GM21528 (cell line): Measurements from ENCODE around the gene TSPAN15.

Experiments used
- ATAC-seq: cut with Tn5 transposase; IDR thresholded peaks from one replicate; pipeline ENCODE4 v1.9.1; 2021; ENCODE audit warnings: mild to moderate bottlenecking, moderate library complexity; ENCODE audit not compliant: unreplicated experiment, low FRiP score

TSPAN15 gene

DNA sequence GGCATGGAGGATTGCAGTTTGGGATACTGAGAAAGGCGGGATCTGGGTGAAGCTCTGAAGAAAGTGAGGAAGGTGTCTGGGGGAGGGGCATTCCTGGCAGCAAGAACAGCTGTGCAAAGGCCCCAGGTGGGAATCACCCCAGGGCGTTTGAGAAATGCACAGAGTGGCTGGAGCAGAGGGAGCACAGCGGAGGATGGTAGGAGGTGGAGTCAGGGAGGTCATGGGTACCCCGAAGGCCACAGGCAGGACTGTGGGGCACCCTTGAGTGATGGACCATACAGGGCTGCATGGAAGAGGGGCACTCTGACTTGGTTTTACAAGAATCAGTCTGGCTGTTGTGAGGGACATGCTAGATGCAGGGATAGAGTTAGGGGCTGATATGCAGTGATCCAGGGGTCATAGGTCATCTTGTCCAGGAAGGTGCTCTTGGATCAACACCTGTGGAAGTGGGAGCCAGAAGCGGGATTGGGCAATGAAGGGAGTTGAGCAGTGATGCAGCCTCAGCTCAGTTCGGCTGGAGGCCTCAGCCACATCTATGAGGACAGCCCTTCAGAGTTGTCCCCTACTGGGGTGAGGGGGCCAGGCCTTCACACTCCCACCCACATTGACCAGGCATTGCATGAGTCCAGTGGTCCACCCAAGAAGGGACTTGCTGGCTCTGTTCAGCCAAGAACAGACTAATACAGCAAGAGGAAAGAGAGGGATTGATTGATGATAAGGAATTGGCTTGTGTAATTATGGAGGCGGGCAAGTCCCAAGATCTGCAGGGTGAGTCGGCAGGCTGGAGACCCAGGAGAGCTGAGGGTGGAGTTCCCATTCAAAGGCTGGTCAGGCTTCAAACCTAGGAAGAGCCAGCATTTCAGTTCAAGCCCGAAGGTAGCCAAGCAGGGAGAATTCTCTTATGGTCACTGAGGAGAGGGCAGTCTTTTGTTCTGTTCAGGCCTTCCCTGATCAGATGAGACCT, 48.7 kb downstream of the TSPAN15 start:
- no peak for ATAC-seq

DNA sequence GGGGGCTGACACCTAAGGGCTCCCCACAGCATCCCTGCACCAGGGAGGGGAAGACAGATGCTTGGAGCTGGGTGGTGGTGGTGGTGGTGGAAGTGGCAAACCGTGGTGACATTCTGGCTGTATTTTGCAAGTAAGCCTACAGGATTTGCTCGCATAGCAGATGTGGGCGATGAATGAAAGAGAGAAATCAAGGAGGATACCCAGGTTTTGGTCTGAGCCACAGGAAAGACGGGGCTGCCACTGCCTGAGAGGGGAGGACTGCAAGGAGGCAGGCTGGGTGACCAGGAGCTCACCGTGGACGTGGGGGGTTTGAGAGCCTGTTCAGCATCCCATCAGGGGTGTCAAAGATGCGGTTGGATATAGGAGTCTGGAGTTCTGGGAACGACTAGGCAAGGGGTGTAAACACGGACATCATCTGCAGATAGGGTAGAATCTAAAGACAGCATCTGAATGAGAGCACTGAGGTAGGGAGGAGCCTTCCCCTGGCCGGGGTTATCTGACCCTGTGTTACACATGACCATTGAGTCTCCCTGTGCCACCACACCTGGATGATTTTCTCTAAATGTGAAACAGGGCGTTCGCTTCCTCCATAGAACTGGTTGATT, 49.7 kb downstream of the TSPAN15 start:
- no peak for ATAC-seq

DNA sequence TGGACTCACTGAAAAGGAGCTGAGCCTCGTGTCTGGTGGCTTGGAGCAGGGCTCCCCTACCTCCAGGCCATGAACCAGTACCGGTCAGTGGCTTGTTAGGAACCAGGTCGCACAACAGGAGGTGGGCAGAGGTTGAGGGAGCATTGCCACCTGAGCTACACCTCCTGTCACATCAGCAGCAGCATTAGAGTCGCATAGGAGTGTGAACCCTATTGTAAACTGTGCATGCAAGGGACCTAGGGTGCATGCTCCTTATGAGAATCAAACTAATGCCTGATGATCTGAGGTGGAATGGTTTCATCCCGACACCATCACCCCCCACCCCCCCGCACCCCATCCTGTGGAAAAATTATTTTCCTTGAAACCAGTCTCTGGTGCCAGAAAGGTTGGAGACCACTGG, 50.4 kb downstream of the TSPAN15 start:
- no peak for ATAC-seq

DNA sequence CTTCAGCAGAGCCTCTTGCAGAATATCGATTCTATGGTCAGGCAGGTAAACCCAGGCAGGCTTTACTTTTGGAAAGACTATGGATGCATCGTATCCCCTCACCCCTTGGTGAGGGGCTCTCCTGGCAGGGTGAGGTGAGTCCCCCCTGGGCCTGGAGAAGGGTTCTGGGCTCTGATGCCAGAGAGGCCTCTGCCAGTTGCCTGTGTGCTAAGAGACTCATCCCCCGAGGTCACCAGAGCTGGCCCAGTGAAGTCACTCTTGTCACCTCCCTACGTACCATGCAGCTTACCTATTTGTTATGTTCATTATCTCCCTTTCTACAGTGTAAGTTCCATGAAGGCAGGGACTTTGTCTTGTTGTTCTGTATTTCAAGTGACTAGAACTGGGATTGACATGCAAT, 51.3 kb downstream of the TSPAN15 start:
- ATAC-seq, result no peak

DNA sequence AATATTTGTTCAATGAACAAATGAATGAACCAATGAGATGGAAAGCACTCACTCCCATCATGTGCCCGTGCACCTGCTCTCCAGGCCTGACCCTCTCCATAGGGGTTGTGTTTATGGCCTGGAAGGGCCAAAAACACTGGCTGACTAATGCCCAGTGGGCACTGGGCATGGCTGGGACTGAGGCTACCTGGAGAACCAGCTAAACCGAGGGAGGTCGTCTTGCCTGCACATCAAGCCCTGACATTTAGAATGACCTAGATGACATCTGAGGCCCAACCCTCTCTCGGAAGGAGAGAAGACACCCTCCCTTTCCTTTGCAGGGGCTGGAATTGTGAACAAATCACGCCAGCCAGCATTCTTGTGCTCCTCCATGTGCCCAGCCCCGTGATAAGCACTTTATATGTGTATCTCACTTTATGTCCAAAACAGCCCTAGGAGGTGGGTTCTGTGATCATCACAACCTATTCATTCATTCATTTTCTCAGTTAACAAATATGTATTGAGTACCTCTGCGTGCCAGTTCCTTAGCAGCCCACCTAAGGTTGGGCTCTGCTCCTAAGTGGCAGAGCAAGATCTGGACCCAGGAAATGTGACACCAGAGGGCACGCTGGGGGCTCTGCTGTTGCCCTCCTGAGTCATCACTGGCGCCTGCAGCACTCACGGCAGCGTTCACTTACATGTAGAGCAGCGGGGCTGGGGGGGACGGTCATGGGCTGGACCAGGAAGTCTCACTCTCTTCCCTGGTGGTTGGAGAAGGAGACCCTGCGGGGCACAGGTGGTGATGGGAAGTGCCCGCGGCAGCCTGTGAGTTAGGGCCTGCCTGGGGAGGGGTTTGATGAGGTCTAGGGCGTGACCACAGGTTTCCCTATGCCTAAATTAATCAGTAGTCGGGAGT, 52.0 kb downstream of the TSPAN15 start:
- ATAC-seq, result no peak

DNA sequence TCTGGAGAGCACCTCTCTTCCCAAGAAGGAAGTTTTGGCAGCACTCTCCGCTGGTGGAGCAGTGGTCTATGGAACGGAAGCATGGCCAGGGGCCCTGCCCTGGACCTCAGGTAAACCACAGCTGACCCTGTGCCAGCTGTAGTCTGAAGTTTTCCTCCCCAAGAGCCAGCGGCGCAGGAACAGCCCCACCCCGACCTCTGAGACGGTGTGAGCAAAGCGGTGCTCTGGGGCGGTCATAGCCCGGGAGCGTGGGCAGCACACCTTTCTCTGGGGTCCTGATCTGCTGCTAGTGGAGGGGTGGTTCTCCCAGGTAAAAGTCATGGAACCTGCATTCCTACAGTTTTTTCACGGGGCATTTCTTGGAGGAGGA, 52.6 kb downstream of the TSPAN15 start:
- ATAC-seq, result no peak

DNA sequence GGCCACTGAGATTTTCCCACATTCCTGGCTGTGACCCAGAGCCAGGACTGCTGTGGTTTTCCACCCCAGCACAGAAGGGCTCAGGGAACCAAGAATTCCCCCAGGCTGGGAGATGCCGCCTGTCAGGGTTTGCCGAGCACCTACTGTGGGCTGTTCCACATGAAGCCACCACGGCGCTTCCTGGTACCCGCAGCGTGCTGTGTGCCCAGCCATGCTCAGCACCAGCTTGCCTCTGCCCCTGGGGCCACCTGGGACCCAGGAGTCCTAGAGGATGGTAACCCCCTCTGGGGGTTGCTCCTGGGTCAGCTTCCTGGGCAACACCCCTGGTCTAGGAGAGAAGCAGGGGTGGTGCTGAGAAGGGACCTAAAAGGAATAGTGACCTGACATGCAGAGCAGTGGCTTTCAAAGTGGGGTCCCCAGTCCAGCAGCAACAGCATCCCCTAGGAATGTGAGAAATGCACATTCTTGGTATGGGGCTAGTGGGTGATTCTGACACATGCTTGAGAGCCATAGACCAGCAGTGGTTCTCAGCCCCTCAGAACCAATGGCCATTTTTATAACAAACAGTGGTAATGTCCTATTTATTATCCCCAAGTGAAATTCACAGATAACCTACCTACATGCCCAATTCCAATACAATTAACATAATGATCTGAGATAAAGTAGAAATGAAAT, 53.4 kb downstream of the TSPAN15 start:
- no peak for ATAC-seq

DNA sequence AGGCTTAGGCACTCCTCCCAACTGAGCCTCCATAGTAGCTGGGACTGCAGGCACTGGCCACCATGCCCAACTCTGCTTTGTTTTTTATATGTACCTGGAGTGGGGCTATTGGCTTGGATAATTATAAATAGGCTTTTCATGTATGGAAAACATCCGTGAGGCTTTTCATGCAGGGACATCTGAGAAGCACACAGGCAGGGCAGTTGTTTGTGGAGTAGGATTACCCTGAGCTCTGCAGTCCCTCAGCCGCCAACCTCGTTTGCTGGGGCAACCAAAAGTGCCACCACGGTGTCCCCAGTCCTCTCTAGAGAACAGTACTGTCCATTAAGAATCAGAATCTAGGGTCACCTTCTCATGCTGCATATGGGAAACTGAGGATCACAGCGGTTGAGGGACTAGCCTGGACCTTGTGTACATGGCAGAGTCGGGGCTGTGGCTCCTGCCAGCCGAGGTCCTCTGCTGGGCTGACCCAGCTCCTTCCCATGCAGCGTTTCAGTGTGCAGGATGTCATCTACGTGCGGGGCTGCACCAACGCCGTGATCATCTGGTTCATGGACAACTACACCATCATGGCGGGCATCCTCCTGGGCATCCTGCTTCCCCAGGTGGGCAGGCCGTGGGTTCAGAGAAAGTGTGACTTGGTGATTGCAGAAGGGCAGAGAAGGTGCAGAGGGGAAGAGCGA, 54.5 kb downstream of the TSPAN15 start:
- no peak for ATAC-seq

DNA sequence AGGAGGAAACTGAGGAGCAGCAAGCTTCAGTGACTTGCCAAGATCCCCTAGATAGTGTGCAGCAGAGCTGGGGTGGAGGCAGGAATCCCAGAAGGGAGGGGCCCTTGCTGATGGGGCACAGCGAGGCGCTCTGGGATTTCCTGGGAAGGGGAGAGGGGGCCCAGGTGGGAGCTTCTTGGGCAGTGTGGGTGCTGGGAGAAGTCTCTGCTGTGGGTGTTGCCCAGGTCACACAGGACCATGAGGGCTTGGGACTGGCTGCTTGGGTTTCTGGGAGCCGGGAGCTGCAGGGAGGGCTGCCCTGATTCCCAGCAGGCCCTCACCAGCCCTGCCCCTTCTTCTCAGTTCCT, 55.2 kb downstream of the TSPAN15 start:
- ATAC-seq, result no peak

DNA sequence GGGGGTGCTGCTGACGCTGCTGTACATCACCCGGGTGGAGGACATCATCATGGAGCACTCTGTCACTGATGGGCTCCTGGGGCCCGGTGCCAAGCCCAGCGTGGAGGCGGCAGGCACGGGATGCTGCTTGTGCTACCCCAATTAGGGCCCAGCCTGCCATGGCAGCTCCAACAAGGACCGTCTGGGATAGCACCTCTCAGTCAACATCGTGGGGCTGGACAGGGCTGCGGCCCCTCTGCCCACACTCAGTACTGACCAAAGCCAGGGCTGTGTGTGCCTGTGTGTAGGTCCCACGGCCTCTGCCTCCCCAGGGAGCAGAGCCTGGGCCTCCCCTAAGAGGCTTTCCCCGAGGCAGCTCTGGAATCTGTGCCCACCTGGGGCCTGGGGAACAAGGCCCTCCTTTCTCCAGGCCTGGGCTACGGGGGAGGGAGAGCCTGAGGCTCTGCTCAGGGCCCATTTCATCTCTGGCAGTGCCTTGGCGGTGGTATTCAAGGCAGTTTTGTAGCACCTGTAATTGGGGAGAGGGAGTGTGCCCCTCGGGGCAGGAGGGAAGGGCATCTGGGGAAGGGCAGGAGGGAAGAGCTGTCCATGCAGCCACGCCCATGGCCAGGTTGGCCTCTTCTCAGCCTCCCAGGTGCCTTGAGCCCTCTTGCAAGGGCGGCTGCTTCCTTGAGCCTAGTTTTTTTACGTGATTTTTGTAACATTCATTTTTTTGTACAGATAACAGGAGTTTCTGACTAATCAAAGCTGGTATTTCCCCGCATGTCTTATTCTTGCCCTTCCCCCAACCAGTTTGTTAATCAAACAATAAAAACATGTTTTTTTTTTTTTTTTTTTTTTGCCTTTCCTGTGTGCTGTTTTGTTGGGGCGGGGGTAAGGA, 55.8 kb downstream of the TSPAN15 start:
- no peak for ATAC-seq

DNA sequence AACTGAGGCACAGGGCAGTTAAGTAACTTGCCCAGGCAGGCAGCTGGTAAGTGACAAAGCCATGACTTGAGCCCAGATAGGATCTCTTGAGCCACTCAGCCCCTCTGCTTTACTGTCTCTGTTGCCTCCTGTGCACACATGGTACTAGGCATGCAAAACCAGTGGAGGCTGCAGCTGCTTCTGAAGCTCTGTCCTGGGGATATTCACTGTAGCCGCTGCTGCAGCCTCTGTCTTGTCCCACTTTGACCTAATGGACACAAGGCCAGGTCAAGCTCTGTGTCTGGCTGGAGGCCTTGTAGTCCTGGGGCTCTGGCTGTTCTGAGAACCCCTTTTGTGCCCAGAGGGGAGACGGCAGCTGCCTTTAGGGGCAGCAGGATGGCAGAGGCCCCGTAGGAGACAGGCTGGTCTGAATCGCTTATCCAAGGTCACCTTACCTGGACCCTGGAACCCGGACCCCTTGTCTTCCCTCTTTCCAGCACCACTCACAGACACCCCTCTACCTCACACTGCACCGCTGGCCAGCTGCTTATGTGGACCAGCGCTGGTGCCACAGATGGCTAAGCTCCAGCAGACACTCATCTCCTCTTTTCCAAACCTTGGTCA, 57.6 kb downstream of the TSPAN15 start:
- ATAC-seq, result no peak

DNA sequence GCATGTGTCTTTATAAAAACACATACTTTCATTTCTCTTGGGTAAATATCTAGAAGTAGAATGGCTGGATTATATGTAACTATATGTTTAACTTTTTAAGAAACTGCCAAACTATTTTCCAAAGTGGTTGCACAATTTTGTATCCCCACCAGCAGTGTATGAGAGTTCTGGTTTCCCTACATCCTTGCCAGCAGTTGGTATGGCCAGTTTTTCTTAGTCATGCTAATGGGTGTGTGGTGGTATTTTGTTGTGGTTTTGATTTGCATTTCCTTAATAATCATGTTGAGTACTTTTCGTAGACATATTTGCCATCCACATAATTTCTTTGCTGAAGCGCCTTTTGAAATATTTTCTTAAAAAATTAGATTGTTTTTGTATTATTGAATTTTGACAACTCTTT, 61.6 kb downstream of the TSPAN15 start:
- no peak for ATAC-seq

DNA sequence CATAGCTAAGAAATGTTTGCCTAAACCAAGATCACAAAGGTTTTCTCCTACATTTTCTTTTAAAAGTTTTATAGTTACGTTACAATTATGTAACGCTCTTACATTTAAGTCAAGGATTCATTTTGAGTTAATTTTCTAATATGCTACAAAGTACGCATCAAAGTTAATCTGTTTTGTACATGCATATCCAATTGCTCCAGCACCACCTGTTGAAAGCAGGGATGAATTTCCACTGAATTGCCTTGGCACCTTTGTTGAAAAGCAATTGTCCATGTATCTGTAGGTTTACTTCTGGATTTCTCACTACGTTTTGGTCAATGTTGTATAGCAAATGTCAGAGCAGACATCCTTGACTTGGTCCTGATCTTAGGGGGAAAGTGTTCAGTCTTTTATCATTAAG, 62.4 kb downstream of the TSPAN15 start:
- no peak for ATAC-seq

DNA sequence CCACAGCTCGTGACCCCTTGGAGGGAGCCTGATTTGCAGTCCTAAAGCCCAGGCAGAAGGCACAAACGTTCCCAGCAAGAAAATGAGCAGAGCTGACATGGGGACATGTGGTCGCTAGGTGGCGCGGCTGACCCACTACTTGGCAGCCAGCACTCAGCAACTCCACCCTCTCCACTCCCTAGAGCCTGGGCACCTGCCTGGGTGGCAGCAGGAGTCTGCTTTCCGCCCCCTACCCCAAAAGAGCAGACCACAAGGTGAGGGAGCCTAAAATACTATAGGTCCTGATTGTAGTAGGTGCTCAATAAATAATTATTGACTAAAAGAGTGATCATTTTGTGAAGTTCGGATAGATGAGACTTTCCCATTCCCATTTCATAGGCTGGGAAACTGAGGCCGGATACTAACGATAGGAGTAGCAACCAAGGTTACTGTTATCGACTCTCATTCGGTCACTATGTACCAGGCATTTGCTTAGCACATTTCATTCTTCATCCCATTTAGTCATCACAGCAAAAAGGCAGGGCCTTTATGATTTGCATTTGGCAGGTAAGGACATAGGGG, 64.5 kb downstream of the TSPAN15 start:
- ATAC-seq, result peak; percentile 67

DNA sequence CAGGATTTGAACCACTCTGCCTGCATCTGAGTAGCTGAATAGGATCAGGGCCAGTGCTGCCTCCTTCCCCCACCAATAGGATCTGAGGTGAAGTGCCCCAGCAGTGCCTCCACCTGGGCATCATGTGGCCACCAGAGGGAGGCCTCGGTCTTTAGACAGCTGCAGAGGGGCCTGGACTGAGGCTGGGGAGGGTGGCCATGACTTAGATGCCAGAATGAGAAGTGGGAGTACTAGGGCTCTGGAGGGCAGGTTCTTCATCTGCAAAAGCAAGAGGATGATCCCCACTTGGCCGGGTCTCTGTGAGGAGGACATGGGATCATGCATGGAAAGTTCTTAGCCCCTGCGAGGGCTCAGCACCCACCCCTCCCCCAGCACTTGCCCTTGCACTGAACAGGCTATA, 65.1 kb downstream of the TSPAN15 start:
- ATAC-seq, result no peak

DNA sequence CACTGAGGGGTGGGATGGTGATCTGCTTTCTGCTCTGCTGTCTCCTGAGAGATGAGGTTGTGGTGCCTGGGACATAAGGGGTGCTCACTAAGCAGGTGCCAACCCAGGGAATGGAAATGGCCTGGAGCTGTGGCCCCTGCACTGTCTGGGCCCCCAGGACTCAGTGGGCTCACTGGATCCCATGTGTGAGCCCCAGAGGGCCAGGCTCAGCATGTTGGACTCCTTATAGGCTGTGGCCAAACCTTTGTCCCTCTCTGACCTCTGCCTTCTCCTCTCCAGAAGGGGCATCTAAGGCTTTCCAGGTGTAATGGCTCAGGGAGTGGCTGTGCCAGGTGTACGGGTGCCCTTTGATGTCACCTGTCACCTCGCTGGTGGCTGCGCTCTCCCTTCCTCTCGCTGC, 65.5 kb downstream of the TSPAN15 start:
- no peak for ATAC-seq

DNA sequence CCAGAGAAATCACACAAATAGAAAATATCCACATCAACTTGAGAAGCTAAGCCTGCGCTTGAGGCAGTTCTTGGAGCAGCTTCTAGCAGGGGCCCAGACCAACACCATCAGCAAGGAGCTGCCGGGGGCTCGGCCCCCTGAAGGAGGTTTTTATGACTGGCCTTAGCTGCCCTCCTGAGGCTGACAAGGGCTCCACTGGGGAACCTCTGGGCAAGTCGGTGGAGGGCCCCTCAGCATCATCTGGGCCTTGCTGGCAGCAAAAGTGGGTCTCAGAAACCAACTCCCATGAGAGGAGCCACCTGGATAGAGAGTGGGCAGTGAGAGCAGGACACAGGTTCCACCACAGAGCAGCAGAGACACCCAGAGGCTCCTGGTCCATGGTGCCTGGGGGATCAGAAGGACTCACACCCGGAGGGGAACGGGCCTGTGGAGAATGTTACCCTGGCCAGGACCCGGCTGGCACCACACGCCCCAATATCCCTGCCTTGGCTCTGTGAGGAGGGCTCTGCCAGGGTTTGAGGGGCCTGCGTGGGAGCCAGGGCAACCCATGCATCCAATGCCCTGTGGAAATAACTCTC, 66.1 kb downstream of the TSPAN15 start:
- no peak for ATAC-seq

DNA sequence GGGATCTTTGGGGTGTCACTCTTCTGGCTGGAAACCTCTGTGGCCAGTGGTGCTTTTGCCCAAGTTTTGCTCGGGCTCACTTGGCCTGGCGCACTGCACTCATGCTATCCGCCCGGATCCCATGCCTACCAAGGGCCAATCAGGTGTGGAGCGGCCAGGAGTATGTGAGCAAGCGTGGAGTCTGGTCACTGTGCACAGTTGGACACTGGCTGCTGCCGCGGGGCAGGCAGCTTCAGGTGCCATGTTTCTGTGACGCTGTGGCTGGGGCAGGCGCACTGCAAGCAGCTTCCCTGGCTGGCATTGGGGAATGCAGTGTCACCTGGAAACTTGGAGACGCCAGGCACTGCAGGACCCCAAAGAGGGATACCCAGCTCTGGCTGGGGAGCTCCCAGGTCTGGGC, 76.7 kb downstream of the TSPAN15 start:
- ATAC-seq, result no peak
